Heart left ventricle (tissue), 13 donors: Measurements from ENCODE around the gene PCSK2.

Experiments used
- CTCF ChIP-seq, 12 donors: fragments of 200-600 bp; sonication (generic) in 4 of 12; IDR thresholded peaks; one replicate each; pipeline versions ENCODE4 v1.5.0 to v1.8.0; 2018 to 2022; ENCODE audit warnings: antibody characterized with exemption in 12 of 12, mild to moderate bottlenecking in 5 of 12
- POLR2A ChIP-seq, 2 donors: fragments of 450-650 bp; IDR thresholded peaks; one replicate each; pipeline ENCODE4 v1.6.1; 2017; ENCODE audit warnings: antibody characterized with exemption in 2 of 2, mild to moderate bottlenecking in 2 of 2, moderate library complexity in 2 of 2
- donor health status: ischemic (EF 13 %, LVEDD 7.1; RV severe dilation, severe dysfunction).
- donor health status: DM: no; HTN: yes; CAD: no.
- donor health status: DM: no; HTN: no; CAD: no.
- donor health status: ischemic (EF 25% LVEDD 6.9; RV normal size, moderate dysfunction).
- donor health status: ischemic (EF 25% LVEDD 5.7; RV mildly dilated, moderate dysfunction).
- donor health status: ischemic (EF 35%, LVEDD 5.7; RV mildly dilated, moderate dysfunction).
- donor health status: nonischemic (EF 11% LVEDD 7.7; RV severe dilation, severe dysfunction).
- donor health status: DM: yes; HTN: yes; CAD: no.
- donor health status: PGD.
- donor health status: ischemic (EF 29% LVEDD 5.4; RV normal size, mild dysfunction).
- donor health status: nonischemic (EF 23%, LVEDD 6.1; RV moderate dilation, normal function).

- no peak for TF ChIP-seq CTCF (IDR thresholded peaks at IDR 0.05)
- TF ChIP-seq POLR2A (IDR thresholded peaks at IDR 0.05) = no peak
These were observed 1.1 kb downstream of the PCSK2 start for GRCh38 chr20:17227669-17228623.
